Erythroblast (primary cell): Measurements from ENCODE around the gene FSTL4.

ENCODE experiments used
- GATA1 ChIP-seq: IDR thresholded peaks from 2 replicates; pipeline ENCODE4 v1.6.1; 2011; ENCODE audit warnings: low read depth, mild to moderate bottlenecking, control low read depth, low read length, moderate library complexity
- POLR2A ChIP-seq: IDR thresholded peaks from 2 replicates; pipeline ENCODE4 v1.6.1; 2011; ENCODE audit warnings: mild to moderate bottlenecking, low read length

- TF ChIP-seq POLR2A (no peak), GATA1 (no peak)
Observed at GRCh38 chr5:133405275-133406034, 206.9 kb downstream of the FSTL4 start.
